Testis (tissue), 3 donors: ENCODE results near the gene SUFU. TPM values are rescaled to one million over a fixed set of nuclear protein-coding genes. Genes with fewer than 3 reads are reported as not detected.

Source experiments
- DNase-seq: peaks from one replicate; pipeline ENCODE4 v3.0.0-alpha.2; 2019
- H3K27ac ChIP-seq, 2 donors: fragments of 200-600 bp; sonication (generic); one replicate each; pipeline ENCODE4 v1.5.1; 2019
- H3K27me3 ChIP-seq: fragments of 200-600 bp; sonication (generic); one replicate; pipeline ENCODE4 v1.5.1; 2019
- H3K36me3 ChIP-seq: fragments of 200-600 bp; sonication (generic); one replicate; pipeline ENCODE4 v1.5.1; 2017; ENCODE audit warnings: low read depth; ENCODE audit errors: missing control alignments
- H3K4me1 ChIP-seq: fragments of 200-600 bp; sonication (generic); one replicate; pipeline ENCODE4 v1.5.1; 2019
- H3K4me3 ChIP-seq, 2 donors: fragments of 200-600 bp; sonication (generic); one replicate each; pipeline ENCODE4 v1.5.1; 2017 to 2019
- H3K9me3 ChIP-seq: fragments of 200-600 bp; sonication (generic); one replicate; pipeline ENCODE4 v1.5.1; 2017
- CTCF ChIP-seq, 3 experiments: fragments of 450-650 bp in 2 of 3; fragments of 200-600 bp in 1 of 3; sonication (generic) in 1 of 3; IDR thresholded peaks; one replicate each; pipeline ENCODE4 v1.5.1; 2016 to 2019; ENCODE audit warnings: antibody characterized with exemption in 3 of 3, mild to moderate bottlenecking in 2 of 3, moderate library complexity in 1 of 3
- POLR2A ChIP-seq: fragments of 450-650 bp; IDR thresholded peaks from one replicate; pipeline ENCODE4 v1.6.1; 2017; ENCODE audit warnings: antibody characterized with exemption, mild to moderate bottlenecking, moderate library complexity
- WGBS, 2 donors: methylation state at CpG; one replicate each; pipeline ENCODE4 v1.1.5; 2018; 5-methylcytosine and 5-hydroxymethylcytosine counted together
- intact Hi-C: fragments of 100-400 bp; cut with DNase I; formaldehyde crosslinking; loops from one replicate; pipeline ENCODE4 v1.15.1; 2023; ENCODE audit warnings: low total_unique reads
- polyA plus RNA-seq: library from polyadenylated mRNA; stranded (reverse); fragments of 350-450 nt; fragmentation: Illumina TruSeq; extraction: RNeasy Lipid Tissue Mini Kit (QIAGEN cat#74804); gene quantifications from one replicate; pipeline ENCODE4 v1.2.3, GENCODE V29; 2014; ENCODE audit warnings: low read depth, low replicate concordance; ENCODE audit not compliant: insufficient read depth
- total RNA-seq, 2 donors: library from RNA; depleted of rRNA; stranded (reverse); fragments of >200 nt; gene quantifications; one replicate each; pipeline ENCODE4 v1.2.3, GENCODE V29; 2016

SUFU gene
- total and polyA plus RNA-seq, 3 donors from 2014 or later: 16.5 to 28.4 (median 22.9) TPM

GRCh38 chr10:102627736-102628293, 124.0 kb downstream of the SUFU start:
- H3K27ac ChIP-seq: peak overlapping the region; percentile 80 to 84
- H3K4me1 ChIP-seq: peaks cover 84% of the 10 kb centered on the region
- H3K9me3 ChIP-seq: no peaks in the 10 kb centered on the region
- intact Hi-C loops: no loop called here
- H3K36me3 ChIP-seq: no peaks in the 10 kb centered on the region
- TF ChIP-seq CTCF (IDR thresholded peaks at IDR 0.05) (no peak), POLR2A (no peak)
- DNase-seq: no peak
- H3K4me3 ChIP-seq: no peak overlapping the region
- no peaks in the 10 kb centered on the region for H3K27me3 ChIP-seq
- WGBS, 2 donors: 35 to 40% methylated on average over 7 to 9 of the region's 9 CpGs

- Histone ChIP-seq H3K27me3 (no peaks in the 10 kb centered on the region), H3K27ac (peak overlapping the region; percentile 80 to 84), H3K36me3 (no peaks in the 10 kb centered on the region), H3K4me1 (peaks cover 91% of the 10 kb centered on the region), H3K9me3 (no peaks in the 10 kb centered on the region), H3K4me3 (no peak overlapping the region)
- intact Hi-C loops: no loop called here
- DNase-seq: peak; percentile 72
- WGBS, 2 donors: 40 to 51% methylated on average over 6 to 11 of the region's 11 CpGs
- TF ChIP-seq CTCF (IDR thresholded peaks at IDR 0.05) (no peak), POLR2A (no peak)
Measured at GRCh38 chr10:102628451-102628911, 124.7 kb downstream of the SUFU start.

GRCh38 chr10:102629661-102630614, 126.2 kb downstream of the SUFU start:
- no peaks in the 10 kb centered on the region for H3K36me3 ChIP-seq
- TF ChIP-seq CTCF (IDR thresholded peaks at IDR 0.05) (no peak), POLR2A (no peak)
- H3K9me3 ChIP-seq: no peaks in the 10 kb centered on the region
- intact Hi-C loops: no loop called here
- WGBS, 2 donors: 59 to 65% methylated on average over 12 to 22 of the region's 22 CpGs
- DNase-seq: no peak
- no peaks in the 10 kb centered on the region for H3K27me3 ChIP-seq
- peaks cover 100% of the 10 kb centered on the region for H3K4me1 ChIP-seq
- no peak overlapping the region for H3K4me3 ChIP-seq
- H3K27ac ChIP-seq: peak overlapping the region; percentile 16 to 84

- H3K4me1 ChIP-seq: peaks cover 96% of the 10 kb centered on the region
- 64 to 76% methylated on average over 6 of the region's 6 CpGs for WGBS, 2 donors
- no peak for DNase-seq
- no peak for TF ChIP-seq POLR2A
- no peak for TF ChIP-seq CTCF (IDR thresholded peaks at IDR 0.05)
- no peak overlapping the region for H3K4me3 ChIP-seq
- H3K27me3 ChIP-seq: no peaks in the 10 kb centered on the region
- H3K27ac ChIP-seq: peak overlapping the region in 1 of 2 donors; percentile 84
- intact Hi-C loops: no loop called here
- no peaks in the 10 kb centered on the region for H3K9me3 ChIP-seq
- no peaks in the 10 kb centered on the region for H3K36me3 ChIP-seq
Measured at GRCh38 chr10:102630663-102631062, 126.9 kb downstream of the SUFU start.
